ENCODE data around the gene PTPRK.

The PTPRK gene

DNA sequence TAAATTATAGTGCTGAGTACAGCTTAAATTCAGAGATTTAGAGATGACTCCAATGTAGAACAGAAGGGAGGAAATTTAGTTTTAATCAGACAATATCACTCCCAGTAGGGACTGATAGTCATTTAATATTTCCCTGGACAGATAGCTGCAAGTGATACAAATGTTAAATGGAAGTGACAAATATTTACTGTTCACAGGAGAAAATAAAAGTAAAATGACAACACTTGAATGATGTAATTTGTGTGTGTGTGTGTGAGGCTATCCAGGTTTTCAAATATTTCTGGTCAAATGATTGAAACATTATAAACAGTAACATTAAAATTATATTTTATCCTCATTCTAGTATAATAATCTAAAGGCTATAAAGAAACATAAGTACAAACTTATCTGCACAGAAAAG is 399.2 kb downstream of the PTPRK start:
- Histone ChIP-seq H3K9me3 (ENCODE audit: low read length) (no peaks in the 10 kb centered on the region), H3K4me2 (ENCODE audit: low read length) (no peak overlapping the region), H3K27me3 (ENCODE audit: insufficient read depth, low read length) (no peaks in the 10 kb centered on the region), H3K27ac (ENCODE audit: low read depth, low read length, poor library complexity, severe bottlenecking) (no peak overlapping the region), H3K79me2 (ENCODE audit: insufficient read depth, low read length) (no peaks in the 10 kb centered on the region), H3K4me1 (ENCODE audit: insufficient read depth, low read length, severe bottlenecking) (no peaks in the 10 kb centered on the region), H4K20me1 (ENCODE audit: insufficient read depth, low read length) (no peaks in the 10 kb centered on the region), H2AFZ (ENCODE audit: low read length) (no peak overlapping the region), H3K9ac (ENCODE audit: low read length) (no peak overlapping the region), H3K36me3 (ENCODE audit: insufficient read depth, low read length) (no peaks in the 10 kb centered on the region), H3K4me3 (ENCODE audit: low read depth, low read length, poor library complexity, severe bottlenecking) (no peak overlapping the region), H3F3A (ENCODE audit: insufficient read depth, low read length) (no peaks in the 10 kb centered on the region), H3K9me2 (ENCODE audit: low read depth, low read length) (no peaks in the 10 kb centered on the region)
- no peak for TF ChIP-seq EZH2 (IDR thresholded peaks at IDR 0.05; ENCODE audit: borderline replicate concordance, low read length)
- TF ChIP-seq, protein P1, sequence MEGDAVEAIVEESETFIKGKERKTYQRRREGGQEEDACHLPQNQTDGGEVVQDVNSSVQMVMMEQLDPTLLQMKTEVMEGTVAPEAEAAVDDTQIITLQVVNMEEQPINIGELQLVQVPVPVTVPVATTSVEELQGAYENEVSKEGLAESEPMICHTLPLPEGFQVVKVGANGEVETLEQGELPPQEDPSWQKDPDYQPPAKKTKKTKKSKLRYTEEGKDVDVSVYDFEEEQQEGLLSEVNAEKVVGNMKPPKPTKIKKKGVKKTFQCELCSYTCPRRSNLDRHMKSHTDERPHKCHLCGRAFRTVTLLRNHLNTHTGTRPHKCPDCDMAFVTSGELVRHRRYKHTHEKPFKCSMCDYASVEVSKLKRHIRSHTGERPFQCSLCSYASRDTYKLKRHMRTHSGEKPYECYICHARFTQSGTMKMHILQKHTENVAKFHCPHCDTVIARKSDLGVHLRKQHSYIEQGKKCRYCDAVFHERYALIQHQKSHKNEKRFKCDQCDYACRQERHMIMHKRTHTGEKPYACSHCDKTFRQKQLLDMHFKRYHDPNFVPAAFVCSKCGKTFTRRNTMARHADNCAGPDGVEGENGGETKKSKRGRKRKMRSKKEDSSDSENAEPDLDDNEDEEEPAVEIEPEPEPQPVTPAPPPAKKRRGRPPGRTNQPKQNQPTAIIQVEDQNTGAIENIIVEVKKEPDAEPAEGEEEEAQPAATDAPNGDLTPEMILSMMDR (IDR thresholded peaks at IDR 0.05; ENCODE audit: low read length): no peak

DNA sequence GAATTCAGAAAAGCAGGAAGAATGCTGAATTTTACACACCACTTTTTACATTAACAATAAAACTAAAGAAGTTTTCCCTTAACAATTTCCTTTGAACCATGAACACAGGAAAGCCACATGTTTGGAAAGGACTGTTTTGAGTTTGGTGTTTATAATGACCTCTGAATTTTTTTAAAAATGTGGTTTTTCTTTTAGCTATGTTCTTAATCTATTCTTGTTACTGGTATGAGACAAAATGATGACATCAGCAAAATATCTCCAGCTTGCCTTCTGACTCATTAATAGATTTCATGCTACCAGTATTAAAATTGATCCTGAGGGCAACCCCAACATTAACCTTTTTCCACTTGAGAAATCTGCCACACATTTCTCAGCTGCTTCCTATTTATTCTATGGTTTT is 402.0 kb downstream of the PTPRK start:
- Histone ChIP-seq H3F3A (ENCODE audit: insufficient read depth, low read length) (no peaks in the 10 kb centered on the region), H3K36me3 (ENCODE audit: insufficient read depth, low read length) (no peaks in the 10 kb centered on the region)

DNA sequence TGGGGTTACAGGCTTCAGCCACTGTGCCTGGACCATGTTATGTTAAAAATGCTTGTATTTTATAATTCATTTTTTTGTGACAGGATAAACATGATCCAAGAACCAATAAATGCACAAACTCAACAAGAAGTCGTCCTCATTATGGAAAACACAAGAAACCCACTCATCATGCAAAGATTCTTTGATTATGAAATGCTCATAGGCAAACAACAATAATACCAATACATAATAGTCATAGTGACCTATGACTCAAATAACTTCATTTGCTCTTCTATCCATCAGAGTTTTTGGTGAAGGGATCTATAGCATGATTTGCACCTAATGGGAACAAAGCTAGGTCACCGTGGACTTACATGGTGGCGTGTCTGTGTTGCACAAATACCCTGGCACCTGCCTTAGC is 402.5 kb downstream of the PTPRK start:
- no peak overlapping the region for H3K9ac ChIP-seq (ENCODE audit: low read length)
- H2AFZ ChIP-seq (ENCODE audit: low read length): no peak overlapping the region
- no peak overlapping the region for H3K27ac ChIP-seq (ENCODE audit: low read depth, low read length, poor library complexity, severe bottlenecking)
- no peaks in the 10 kb centered on the region for H3K9me3 ChIP-seq (ENCODE audit: low read length)
- H3K4me2 ChIP-seq (ENCODE audit: low read length): no peak overlapping the region
- TF ChIP-seq EZH2 (IDR thresholded peaks at IDR 0.05; ENCODE audit: borderline replicate concordance, low read length): no peak
- TF ChIP-seq, protein P1 (IDR thresholded peaks at IDR 0.05; ENCODE audit: low read length): no peak
- H3F3A ChIP-seq (ENCODE audit: insufficient read depth, low read length): no peaks in the 10 kb centered on the region
- no peaks in the 10 kb centered on the region for H3K27me3 ChIP-seq (ENCODE audit: insufficient read depth, low read length)
- no peaks in the 10 kb centered on the region for H3K9me2 ChIP-seq (ENCODE audit: low read depth, low read length)
- H3K4me3 ChIP-seq (ENCODE audit: low read depth, low read length, poor library complexity, severe bottlenecking): no peak overlapping the region
- H4K20me1 ChIP-seq (ENCODE audit: insufficient read depth, low read length): no peaks in the 10 kb centered on the region
- H3K36me3 ChIP-seq (ENCODE audit: insufficient read depth, low read length): no peaks in the 10 kb centered on the region
- H3K4me1 ChIP-seq (ENCODE audit: insufficient read depth, low read length, severe bottlenecking): no peaks in the 10 kb centered on the region
- H3K79me2 ChIP-seq (ENCODE audit: insufficient read depth, low read length): no peaks in the 10 kb centered on the region

More for the DNA sequence above, 402.0 kb downstream of the PTPRK start:
- no peaks in the 10 kb centered on the region for H4K20me1 ChIP-seq (ENCODE audit: insufficient read depth, low read length)
- H3K4me1 ChIP-seq (ENCODE audit: insufficient read depth, low read length, severe bottlenecking): no peaks in the 10 kb centered on the region
- no peak overlapping the region for H3K9ac ChIP-seq (ENCODE audit: low read length)
- no peak overlapping the region for H3K4me3 ChIP-seq (ENCODE audit: low read depth, low read length, poor library complexity, severe bottlenecking)
- no peak overlapping the region for H3K27ac ChIP-seq (ENCODE audit: low read depth, low read length, poor library complexity, severe bottlenecking)
- H3K4me2 ChIP-seq (ENCODE audit: low read length): no peak overlapping the region
- H2AFZ ChIP-seq (ENCODE audit: low read length): no peak overlapping the region
- no peaks in the 10 kb centered on the region for H3K79me2 ChIP-seq (ENCODE audit: insufficient read depth, low read length)
- TF ChIP-seq, protein P1 (IDR thresholded peaks at IDR 0.05; ENCODE audit: low read length): no peak
- TF ChIP-seq EZH2 (IDR thresholded peaks at IDR 0.05; ENCODE audit: borderline replicate concordance, low read length): no peak
- H3K9me2 ChIP-seq (ENCODE audit: low read depth, low read length): no peaks in the 10 kb centered on the region
- H3K27me3 ChIP-seq (ENCODE audit: insufficient read depth, low read length): no peaks in the 10 kb centered on the region
- H3K9me3 ChIP-seq (ENCODE audit: low read length): no peaks in the 10 kb centered on the region
